ENCODE results near the gene SYK. TPM values are rescaled to one million over a fixed set of nuclear protein-coding genes. Genes with fewer than 3 reads are reported as not detected.

SYK gene
- total RNA-seq, 1 donor from 2014 or later: 0.16 TPM

- H3K4me3 Mint-ChIP-seq: no peak overlapping the region
- H3K4me1 Mint-ChIP-seq: no peaks in the 10 kb centered on the region
- no peak overlapping the region for H3K27ac Mint-ChIP-seq
- H3K9me3 Mint-ChIP-seq: no peaks in the 10 kb centered on the region
- H3K36me3 Mint-ChIP-seq (ENCODE audit: low read depth): no peaks in the 10 kb centered on the region
- DNase-seq: no peak
- peaks cover 2% of the 10 kb centered on the region for H3K27me3 Mint-ChIP-seq
- intact Hi-C loops (cut with micrococcal nuclease): no loop called here
These were observed 37.6 kb downstream of the SYK start for GRCh38 chr9:90839183-90839728.

- H3K4me1 Mint-ChIP-seq: no peaks in the 10 kb centered on the region
- H3K27me3 Mint-ChIP-seq: peaks cover 2% of the 10 kb centered on the region
- no peaks in the 10 kb centered on the region for H3K36me3 Mint-ChIP-seq (ENCODE audit: low read depth)
- H3K27ac Mint-ChIP-seq: no peak overlapping the region
- intact Hi-C loops (cut with micrococcal nuclease): no loop called here
- no peaks in the 10 kb centered on the region for H3K9me3 Mint-ChIP-seq
- H3K4me3 Mint-ChIP-seq: no peak overlapping the region
- DNase-seq: no peak
These were observed 39.1 kb downstream of the SYK start for GRCh38 chr9:90840696-90841095.

- no peak for DNase-seq
- intact Hi-C loops (cut with micrococcal nuclease): no loop called here
- Mint-ChIP-seq H3K4me1 (no peaks in the 10 kb centered on the region), H3K4me3 (no peak overlapping the region), H3K36me3 (ENCODE audit: low read depth) (no peaks in the 10 kb centered on the region), H3K27me3 (peaks cover 2% of the 10 kb centered on the region), H3K9me3 (no peaks in the 10 kb centered on the region), H3K27ac (no peak overlapping the region)
These were observed 39.6 kb downstream of the SYK start for GRCh38 chr9:90841213-90841612.

GRCh38 chr9:90841615-90842014 lies 40.0 kb downstream of the SYK start:
- DNase-seq: no peak
- Mint-ChIP-seq H3K4me3 (no peak overlapping the region), H3K27ac (no peak overlapping the region), H3K27me3 (peaks cover 2% of the 10 kb centered on the region), H3K36me3 (ENCODE audit: low read depth) (no peaks in the 10 kb centered on the region), H3K9me3 (no peaks in the 10 kb centered on the region), H3K4me1 (no peaks in the 10 kb centered on the region)
- intact Hi-C loops (cut with micrococcal nuclease): no loop called here

- no peak for DNase-seq
- no peaks in the 10 kb centered on the region for H3K4me1 Mint-ChIP-seq
- H3K9me3 Mint-ChIP-seq: no peaks in the 10 kb centered on the region
These were observed 40.7 kb downstream of the SYK start for GRCh38 chr9:90842176-90842777.

DNA sequence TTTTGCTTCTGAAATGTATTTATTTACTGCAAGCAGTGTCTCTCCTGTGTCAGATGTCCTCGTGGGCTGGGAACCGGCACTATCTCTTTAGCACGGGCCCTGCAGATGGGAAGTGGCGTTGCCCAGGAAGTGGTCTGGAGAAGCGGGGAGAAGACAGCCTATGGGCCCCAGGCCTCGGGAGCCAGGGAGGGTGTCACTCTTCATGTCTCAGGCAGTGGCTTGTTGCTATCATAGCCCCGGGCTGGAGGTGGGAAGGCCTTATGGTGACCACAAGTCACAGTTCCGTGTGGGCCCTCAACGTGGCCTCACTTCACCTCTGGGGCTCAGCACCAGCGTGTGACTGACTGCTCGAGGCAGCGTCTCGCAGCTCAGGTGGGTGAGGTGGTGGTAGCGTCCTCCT lies 41.4 kb downstream of the SYK start:
- Mint-ChIP-seq H3K27ac (no peak overlapping the region), H3K9me3 (no peaks in the 10 kb centered on the region), H3K4me1 (no peaks in the 10 kb centered on the region), H3K27me3 (peaks cover 2% of the 10 kb centered on the region), H3K36me3 (ENCODE audit: low read depth) (no peaks in the 10 kb centered on the region), H3K4me3 (no peak overlapping the region)
- intact Hi-C loops (cut with micrococcal nuclease): no loop called here
- DNase-seq: no peak

More at GRCh38 chr9:90842176-90842777, 40.7 kb downstream of the SYK start:
- H3K4me3 Mint-ChIP-seq: no peak overlapping the region
- no peaks in the 10 kb centered on the region for H3K36me3 Mint-ChIP-seq (ENCODE audit: low read depth)
- intact Hi-C loops (cut with micrococcal nuclease): no loop called here
- H3K27me3 Mint-ChIP-seq: peaks cover 2% of the 10 kb centered on the region
- no peak overlapping the region for H3K27ac Mint-ChIP-seq

GRCh38 chr9:90843525-90843924 lies 41.9 kb downstream of the SYK start:
- H3K27ac Mint-ChIP-seq: no peak overlapping the region
- intact Hi-C loops (cut with micrococcal nuclease): no loop called here
- no peaks in the 10 kb centered on the region for H3K36me3 Mint-ChIP-seq (ENCODE audit: low read depth)
- DNase-seq: no peak
- H3K4me3 Mint-ChIP-seq: no peak overlapping the region
- H3K9me3 Mint-ChIP-seq: no peaks in the 10 kb centered on the region
- H3K4me1 Mint-ChIP-seq: no peaks in the 10 kb centered on the region
- H3K27me3 Mint-ChIP-seq: peaks cover 2% of the 10 kb centered on the region

DNA sequence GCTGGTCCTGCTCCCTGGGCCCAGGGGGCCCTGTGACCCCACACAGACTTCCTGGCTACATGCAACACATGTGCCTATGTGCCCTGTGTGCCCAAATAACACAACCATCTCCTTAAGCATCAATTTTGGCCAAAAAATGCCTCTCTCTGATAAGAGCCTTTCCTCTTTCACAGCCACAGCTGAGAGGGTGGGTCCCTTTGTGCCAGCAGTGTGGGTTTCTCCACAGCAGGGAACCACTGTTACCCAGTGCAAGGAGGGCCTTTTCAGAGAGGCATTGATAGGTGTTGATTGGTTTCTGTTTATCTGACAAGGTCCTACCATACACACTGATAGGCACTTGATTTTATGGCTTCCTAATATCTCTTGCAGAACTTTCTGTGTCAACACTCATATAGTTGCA lies 42.7 kb downstream of the SYK start:
- Mint-ChIP-seq H3K4me1 (no peaks in the 10 kb centered on the region), H3K27ac (no peak overlapping the region), H3K36me3 (ENCODE audit: low read depth) (no peaks in the 10 kb centered on the region), H3K4me3 (no peak overlapping the region), H3K27me3 (peaks cover 2% of the 10 kb centered on the region), H3K9me3 (no peaks in the 10 kb centered on the region)
- intact Hi-C loops (cut with micrococcal nuclease): no loop called here
- DNase-seq: no peak

DNA sequence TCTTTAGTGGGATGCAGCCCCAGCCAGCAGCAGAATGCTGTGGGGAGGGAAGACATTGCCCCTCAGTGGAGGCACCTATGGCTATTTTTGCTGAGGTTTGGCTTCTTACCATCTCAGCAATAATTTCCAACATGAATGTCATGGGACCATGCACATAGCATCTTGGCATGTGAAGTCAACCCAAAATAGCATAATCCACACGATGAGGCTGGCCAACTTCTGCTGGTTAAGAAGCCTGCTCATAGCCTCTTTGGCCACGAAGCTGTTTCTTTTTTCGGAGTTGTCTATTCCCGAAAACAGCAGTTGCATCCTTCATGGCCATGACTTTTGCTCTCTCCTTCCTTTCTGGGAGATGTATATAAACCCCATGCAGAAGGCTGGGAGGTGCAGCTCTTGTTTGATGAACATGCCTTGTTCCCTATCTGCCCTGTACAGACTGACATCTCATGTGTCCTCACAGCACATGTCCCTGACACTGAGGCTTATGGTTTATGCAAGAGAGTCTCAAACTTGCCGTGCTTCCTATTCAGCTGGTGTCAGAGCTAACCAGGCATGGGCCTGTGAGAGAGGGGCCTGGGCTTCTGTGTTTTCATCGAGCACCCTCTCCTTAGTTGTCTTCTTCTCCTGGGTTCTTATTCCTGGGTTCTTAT lies 45.3 kb downstream of the SYK start:
- no peaks in the 10 kb centered on the region for H3K9me3 Mint-ChIP-seq

DNA sequence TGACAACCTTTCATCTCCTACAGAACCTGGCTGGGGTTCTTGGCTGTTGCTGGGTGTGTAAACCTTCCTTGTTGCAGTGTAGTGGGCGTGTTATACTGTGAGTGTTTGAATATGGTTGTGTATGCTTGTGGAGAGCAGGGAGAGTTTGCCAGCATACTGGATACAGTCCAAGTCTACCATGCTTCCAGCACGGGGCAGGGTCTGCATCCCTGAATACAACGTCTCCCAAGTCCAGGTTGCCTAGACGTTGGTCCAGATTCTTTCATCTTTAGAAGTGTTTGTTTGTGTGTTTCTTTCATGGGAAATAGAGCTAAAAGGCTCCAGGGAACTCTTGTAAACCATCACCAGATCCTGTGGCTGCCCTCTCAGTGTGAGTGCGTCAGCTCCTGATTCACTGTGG lies 46.4 kb downstream of the SYK start:
- no peaks in the 10 kb centered on the region for H3K4me1 Mint-ChIP-seq
- H3K27me3 Mint-ChIP-seq: no peaks in the 10 kb centered on the region
- DNase-seq: no peak
- H3K27ac Mint-ChIP-seq: no peak overlapping the region
- no peaks in the 10 kb centered on the region for H3K9me3 Mint-ChIP-seq
- no peaks in the 10 kb centered on the region for H3K36me3 Mint-ChIP-seq (ENCODE audit: low read depth)
- H3K4me3 Mint-ChIP-seq: no peak overlapping the region
- intact Hi-C loops (cut with micrococcal nuclease): no loop called here

More for the DNA sequence above, 45.3 kb downstream of the SYK start:
- Mint-ChIP-seq H3K4me1 (no peaks in the 10 kb centered on the region), H3K36me3 (ENCODE audit: low read depth) (no peaks in the 10 kb centered on the region), H3K4me3 (no peak overlapping the region), H3K27ac (no peak overlapping the region), H3K27me3 (no peaks in the 10 kb centered on the region)
- no peak for DNase-seq
- intact Hi-C loops (cut with micrococcal nuclease): no loop called here

- no peak overlapping the region for H3K4me3 Mint-ChIP-seq
- intact Hi-C loops (cut with micrococcal nuclease): no loop called here
- no peak for DNase-seq
These were observed 47.2 kb downstream of the SYK start for GRCh38 chr9:90848866-90849265.

DNA sequence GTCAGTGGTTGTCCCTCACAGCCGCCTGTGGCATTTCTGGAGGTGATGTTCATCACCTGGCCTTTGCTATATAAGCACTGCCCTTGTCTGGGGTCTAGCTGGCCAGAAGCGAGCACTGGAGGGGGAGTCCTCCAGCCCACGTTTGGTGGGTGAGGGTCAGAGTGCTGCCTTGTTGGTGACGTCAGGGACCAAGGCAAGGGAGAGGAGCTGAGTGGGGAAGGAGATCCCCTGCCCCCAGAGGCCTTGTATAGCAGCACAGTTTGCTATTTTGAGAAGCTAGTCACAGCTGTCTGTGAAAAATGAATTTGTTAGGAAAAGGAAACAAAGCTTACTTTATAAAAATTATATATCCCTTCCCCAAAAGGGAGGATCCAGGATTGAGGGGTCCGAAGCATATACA lies 49.8 kb downstream of the SYK start:
- Mint-ChIP-seq H3K27ac (no peak overlapping the region), H3K9me3 (no peaks in the 10 kb centered on the region), H3K27me3 (peaks cover 6% of the 10 kb centered on the region), H3K4me1 (no peaks in the 10 kb centered on the region), H3K4me3 (no peak overlapping the region), H3K36me3 (ENCODE audit: low read depth) (no peaks in the 10 kb centered on the region)
- intact Hi-C loops (cut with micrococcal nuclease): no loop called here
- no peak for DNase-seq

More at GRCh38 chr9:90848866-90849265, 47.2 kb downstream of the SYK start:
- no peaks in the 10 kb centered on the region for H3K9me3 Mint-ChIP-seq
- no peaks in the 10 kb centered on the region for H3K4me1 Mint-ChIP-seq
- H3K36me3 Mint-ChIP-seq (ENCODE audit: low read depth): no peaks in the 10 kb centered on the region
- H3K27me3 Mint-ChIP-seq: no peaks in the 10 kb centered on the region
- no peak overlapping the region for H3K27ac Mint-ChIP-seq

GRCh38 chr9:90853945-90854344 lies 52.3 kb downstream of the SYK start:
- no peaks in the 10 kb centered on the region for H3K9me3 Mint-ChIP-seq
- H3K4me3 Mint-ChIP-seq: no peak overlapping the region
- peaks cover 19% of the 10 kb centered on the region for H3K27me3 Mint-ChIP-seq
- no peak for DNase-seq
- intact Hi-C loops (cut with micrococcal nuclease): no loop called here
- no peaks in the 10 kb centered on the region for H3K36me3 Mint-ChIP-seq (ENCODE audit: low read depth)
- H3K4me1 Mint-ChIP-seq: no peaks in the 10 kb centered on the region
- no peak overlapping the region for H3K27ac Mint-ChIP-seq

GRCh38 chr9:90854637-90855175 lies 53.1 kb downstream of the SYK start:
- intact Hi-C loops (cut with micrococcal nuclease): no loop called here
- peaks cover 19% of the 10 kb centered on the region for H3K27me3 Mint-ChIP-seq
- H3K36me3 Mint-ChIP-seq (ENCODE audit: low read depth): no peaks in the 10 kb centered on the region
- no peaks in the 10 kb centered on the region for H3K4me1 Mint-ChIP-seq
- H3K9me3 Mint-ChIP-seq: no peaks in the 10 kb centered on the region
- DNase-seq: no peak
- no peak overlapping the region for H3K27ac Mint-ChIP-seq
- no peak overlapping the region for H3K4me3 Mint-ChIP-seq

Measured in activated CD4-positive, alpha-beta T cell treated with anti-CD3 and anti-CD28 coated beads, Interleukin-2, amount 10 ng/mL, durations not matched to agents 24 days and 14 days (primary cell).